ENCODE measurements around the gene ANXA1.

ANXA1 gene

GRCh38 chr9:73158723-73159122 is 7.1 kb downstream of the ANXA1 start:
- DNase-seq, result no peak
- Histone ChIP-seq H3K4me3 (ENCODE audit: low read depth, low read length) (no peak overlapping the region), H3K9me3 (no peaks in the 10 kb centered on the region), H3K4me1 (no peaks in the 10 kb centered on the region), H3K27me3 (no peaks in the 10 kb centered on the region), H3K36me3 (no peaks in the 10 kb centered on the region)
- TF ChIP-seq CTCF (IDR thresholded peaks at IDR 0.05; ENCODE audit: low read depth, low read length), result no peak

GRCh38 chr9:73160868-73161267 is 9.2 kb downstream of the ANXA1 start:
- H3K4me3 ChIP-seq (ENCODE audit: low read depth, low read length), result no peak overlapping the region
- H3K36me3 ChIP-seq, result no peaks in the 10 kb centered on the region
- no peaks in the 10 kb centered on the region for H3K27me3 ChIP-seq
- no peak for TF ChIP-seq CTCF (IDR thresholded peaks at IDR 0.05; ENCODE audit: low read depth, low read length)
- no peak for DNase-seq
- no peaks in the 10 kb centered on the region for H3K4me1 ChIP-seq
- H3K9me3 ChIP-seq, result no peaks in the 10 kb centered on the region

GRCh38 chr9:73162987-73163768 is 11.5 kb downstream of the ANXA1 start:
- Histone ChIP-seq H3K36me3 (no peaks in the 10 kb centered on the region), H3K9me3 (no peaks in the 10 kb centered on the region), H3K4me3 (ENCODE audit: low read depth, low read length) (no peak overlapping the region), H3K27me3 (no peaks in the 10 kb centered on the region), H3K4me1 (no peaks in the 10 kb centered on the region)
- no peak for DNase-seq
- TF ChIP-seq CTCF (IDR thresholded peaks at IDR 0.05; ENCODE audit: low read depth, low read length), result no peak

- H3K4me1 ChIP-seq, result no peaks in the 10 kb centered on the region
- no peaks in the 10 kb centered on the region for H3K36me3 ChIP-seq
- no peaks in the 10 kb centered on the region for H3K27me3 ChIP-seq
- no peak for DNase-seq
- TF ChIP-seq CTCF (IDR thresholded peaks at IDR 0.05; ENCODE audit: low read depth, low read length), result no peak
- no peaks in the 10 kb centered on the region for H3K9me3 ChIP-seq
- H3K4me3 ChIP-seq (ENCODE audit: low read depth, low read length), result no peak overlapping the region
Observed at GRCh38 chr9:73165911-73166310, 14.2 kb downstream of the ANXA1 start.

GRCh38 chr9:73166468-73166867 is 14.8 kb downstream of the ANXA1 start:
- H3K27me3 ChIP-seq, result no peaks in the 10 kb centered on the region
- TF ChIP-seq CTCF (IDR thresholded peaks at IDR 0.05; ENCODE audit: low read depth, low read length), result no peak
- no peak overlapping the region for H3K4me3 ChIP-seq (ENCODE audit: low read depth, low read length)
- DNase-seq, result no peak
- no peaks in the 10 kb centered on the region for H3K36me3 ChIP-seq
- H3K9me3 ChIP-seq, result no peaks in the 10 kb centered on the region
- H3K4me1 ChIP-seq, result no peaks in the 10 kb centered on the region

GRCh38 chr9:73167614-73168013 is 15.9 kb downstream of the ANXA1 start:
- H3K27me3 ChIP-seq, result no peaks in the 10 kb centered on the region
- DNase-seq, result no peak
- no peaks in the 10 kb centered on the region for H3K36me3 ChIP-seq
- no peaks in the 10 kb centered on the region for H3K9me3 ChIP-seq
- no peak overlapping the region for H3K4me3 ChIP-seq (ENCODE audit: low read depth, low read length)
- no peak for TF ChIP-seq CTCF (IDR thresholded peaks at IDR 0.05; ENCODE audit: low read depth, low read length)
- no peaks in the 10 kb centered on the region for H3K4me1 ChIP-seq

Measured in BE2C (cell line).